H1 (cell line): ENCODE measurements around the gene RAB43.
A peak's percentile ranks its signal among the peaks of the same experiment; 100 is the strongest.

Source experiments
- ATF2 ChIP-seq: IDR thresholded peaks from 2 replicates; pipeline ENCODE4 v1.6.1; 2012; ENCODE audit warnings: low read length, inconsistent platforms
- CTCF ChIP-seq, 3 experiments: IDR thresholded peaks; 1 replicate in 2 of 3; 2 replicates in 1 of 3; pipeline versions ENCODE4 v1.5.1 to v1.6.1; 2011; ENCODE audit warnings: low read length in 3 of 3, mild to moderate bottlenecking in 3 of 3, inconsistent platforms in 2 of 3, low read depth in 1 of 3, moderate library complexity in 1 of 3; ENCODE audit not compliant: insufficient read depth in 1 of 3; ENCODE audit errors: control extremely low read depth in 1 of 3
- EGR1 ChIP-seq: IDR thresholded peaks from 2 replicates; pipeline ENCODE4 v1.6.1; 2011; ENCODE audit warnings: low read depth, low read length, borderline replicate concordance
- EP300 ChIP-seq, 2 experiments: IDR thresholded peaks; 1 replicate in 1 of 2; 2 replicates in 1 of 2; pipeline ENCODE4 v1.6.1; 2011 to 2012; ENCODE audit warnings: low read depth in 2 of 2, low read length in 2 of 2, mild to moderate bottlenecking in 2 of 2, borderline replicate concordance in 1 of 2, inconsistent platforms in 1 of 2, moderate library complexity in 1 of 2
- FOSL1 ChIP-seq: IDR thresholded peaks from 2 replicates; pipeline ENCODE4 v1.6.1; 2011; ENCODE audit warnings: mild to moderate bottlenecking, low read depth, low read length, moderate library complexity; ENCODE audit not compliant: insufficient read depth
- SIN3A ChIP-seq, 2 experiments: IDR thresholded peaks in 1 of 2; conservative IDR thresholded peaks in 1 of 2; 2 replicates each; pipeline ENCODE4 v1.6.1; 2011 to 2012; ENCODE audit warnings: low read length in 2 of 2, improper control_type of control experiment in 1 of 2, low read depth in 1 of 2, mild to moderate bottlenecking in 1 of 2
- SP1 ChIP-seq: IDR thresholded peaks from 2 replicates; pipeline ENCODE4 v1.6.1; 2011; ENCODE audit warnings: low read depth, low read length
- TAF1 ChIP-seq: IDR thresholded peaks from 2 replicates; pipeline ENCODE4 v1.6.1; 2011; ENCODE audit warnings: mild to moderate bottlenecking, low read depth, low read length
- TEAD4 ChIP-seq: IDR thresholded peaks from 2 replicates; pipeline ENCODE4 v1.6.1; 2012; ENCODE audit warnings: low read depth, low read length, inconsistent platforms, mixed read lengths

- TF ChIP-seq ATF2 (no peak), TAF1 (no peak; the same call in 1 of the 2 replicates), FOSL1 (no peak), TEAD4 (no peak), CTCF (IDR thresholded peaks at IDR 0.05; ENCODE audit: control extremely low read depth in 1 of 3, insufficient read depth in 1 of 3, low read depth in 1 of 3, low read length in 3 of 3) (no peak), SP1 (0 out of 2 replicates have a peak, but pooled peaks have one; percentile 66), EGR1 (no peak), SIN3A (conservative IDR thresholded peaks at IDR 0.05 in 1 of 2, IDR thresholded peaks at IDR 0.05 in 1 of 2; ENCODE audit: low read depth in 1 of 2, low read length in 2 of 2) (no peak), EP300 (IDR thresholded peaks at IDR 0.05; ENCODE audit: borderline replicate concordance in 1 of 2, low read depth in 2 of 2, low read length in 2 of 2) (no peak)
Observed at GRCh38 chr3:129121792-129122411, at the start of gene RAB43.
